ENCODE data around the gene CLIC3.

Gene CLIC3

GRCh38 chr9:136962701-136963248 is 33.6 kb downstream of the CLIC3 start:
- H3K36me3 ChIP-seq (ENCODE audit: insufficient read depth, insufficient read length, low read length): no peaks in the 10 kb centered on the region
- no peaks in the 10 kb centered on the region for H3K9me3 ChIP-seq (ENCODE audit: insufficient read depth, low read length)
- peaks cover 5% of the 10 kb centered on the region for H3K27me3 ChIP-seq (ENCODE audit: insufficient read depth, insufficient read length)
- TF ChIP-seq ZNF274 (IDR thresholded peaks at IDR 0.05; ENCODE audit: low read depth, low read length): no peak
- TF ChIP-seq YY1 (IDR thresholded peaks at IDR 0.05; ENCODE audit: insufficient read depth, insufficient read length): no peak
- no peak for TF ChIP-seq SUZ12 (IDR thresholded peaks at IDR 0.05; ENCODE audit: extremely low read depth, insufficient read depth, insufficient read length)
- no peak overlapping the region for H3K9ac ChIP-seq (ENCODE audit: insufficient read length, low read depth)
- no peak overlapping the region for H3K4me3 ChIP-seq (ENCODE audit: insufficient read length, low read depth)
- DNase-seq (ENCODE audit: low read depth, low spot score): no peak
- peaks cover 27% of the 10 kb centered on the region for H3K4me1 ChIP-seq (ENCODE audit: insufficient read depth, insufficient read length)

- no peak overlapping the region for H3K4me3 ChIP-seq (ENCODE audit: insufficient read length, low read depth)
- H3K4me1 ChIP-seq (ENCODE audit: insufficient read depth, insufficient read length): peaks cover 27% of the 10 kb centered on the region
- peaks cover 5% of the 10 kb centered on the region for H3K27me3 ChIP-seq (ENCODE audit: insufficient read depth, insufficient read length)
- no peaks in the 10 kb centered on the region for H3K9me3 ChIP-seq (ENCODE audit: insufficient read depth, low read length)
- H3K9ac ChIP-seq (ENCODE audit: insufficient read length, low read depth): no peak overlapping the region
- TF ChIP-seq YY1 (IDR thresholded peaks at IDR 0.05; ENCODE audit: insufficient read depth, insufficient read length): no peak
- TF ChIP-seq SUZ12 (IDR thresholded peaks at IDR 0.05; ENCODE audit: extremely low read depth, insufficient read depth, insufficient read length): no peak
- TF ChIP-seq ZNF274 (IDR thresholded peaks at IDR 0.05; ENCODE audit: low read depth, low read length): no peak
- H3K36me3 ChIP-seq (ENCODE audit: insufficient read depth, insufficient read length, low read length): no peaks in the 10 kb centered on the region
- DNase-seq (ENCODE audit: low read depth, low spot score): no peak
Measured at GRCh38 chr9:136962163-136962562, 34.2 kb downstream of the CLIC3 start.

GRCh38 chr9:136961279-136962065 is 34.9 kb downstream of the CLIC3 start:
- H3K9ac ChIP-seq (ENCODE audit: insufficient read length, low read depth): peak overlapping the region; percentile 50
- H3K27me3 ChIP-seq (ENCODE audit: insufficient read depth, insufficient read length): peaks cover 5% of the 10 kb centered on the region
- DNase-seq (ENCODE audit: low read depth, low spot score): no peak
- no peaks in the 10 kb centered on the region for H3K36me3 ChIP-seq (ENCODE audit: insufficient read depth, insufficient read length, low read length)
- H3K4me3 ChIP-seq (ENCODE audit: insufficient read length, low read depth): no peak overlapping the region
- peaks cover 27% of the 10 kb centered on the region for H3K4me1 ChIP-seq (ENCODE audit: insufficient read depth, insufficient read length)
- TF ChIP-seq YY1 (IDR thresholded peaks at IDR 0.05; ENCODE audit: insufficient read depth, insufficient read length) (no peak), ZNF274 (IDR thresholded peaks at IDR 0.05; ENCODE audit: low read depth, low read length) (no peak), SUZ12 (IDR thresholded peaks at IDR 0.05; ENCODE audit: extremely low read depth, insufficient read depth, insufficient read length) (no peak)
- H3K9me3 ChIP-seq (ENCODE audit: insufficient read depth, low read length): no peaks in the 10 kb centered on the region

- H3K4me1 ChIP-seq (ENCODE audit: insufficient read depth, insufficient read length): peaks cover 23% of the 10 kb centered on the region
- H3K9ac ChIP-seq (ENCODE audit: insufficient read length, low read depth): peak overlapping the region; percentile 50
- TF ChIP-seq ZNF274 (IDR thresholded peaks at IDR 0.05; ENCODE audit: low read depth, low read length): no peak
- peaks cover 7% of the 10 kb centered on the region for H3K27me3 ChIP-seq (ENCODE audit: insufficient read depth, insufficient read length)
- no peak overlapping the region for H3K4me3 ChIP-seq (ENCODE audit: insufficient read length, low read depth)
- no peaks in the 10 kb centered on the region for H3K9me3 ChIP-seq (ENCODE audit: insufficient read depth, low read length)
- DNase-seq (ENCODE audit: low read depth, low spot score): no peak
- H3K36me3 ChIP-seq (ENCODE audit: insufficient read depth, insufficient read length, low read length): no peaks in the 10 kb centered on the region
Measured at GRCh38 chr9:136960938-136961275, 35.5 kb downstream of the CLIC3 start.

- DNase-seq (ENCODE audit: low read depth, low spot score): no peak
- H3K4me3 ChIP-seq (ENCODE audit: insufficient read length, low read depth): no peak overlapping the region
- H3K27me3 ChIP-seq (ENCODE audit: insufficient read depth, insufficient read length): peaks cover 9% of the 10 kb centered on the region
- no peak for TF ChIP-seq YY1 (IDR thresholded peaks at IDR 0.05; ENCODE audit: insufficient read depth, insufficient read length)
- no peak for TF ChIP-seq ZNF274 (IDR thresholded peaks at IDR 0.05; ENCODE audit: low read depth, low read length)
- no peak for TF ChIP-seq SUZ12 (IDR thresholded peaks at IDR 0.05; ENCODE audit: extremely low read depth, insufficient read depth, insufficient read length)
- H3K9me3 ChIP-seq (ENCODE audit: insufficient read depth, low read length): no peaks in the 10 kb centered on the region
- H3K36me3 ChIP-seq (ENCODE audit: insufficient read depth, insufficient read length, low read length): no peaks in the 10 kb centered on the region
- H3K9ac ChIP-seq (ENCODE audit: insufficient read length, low read depth): peak overlapping the region; percentile 5
- H3K4me1 ChIP-seq (ENCODE audit: insufficient read depth, insufficient read length): peaks cover 22% of the 10 kb centered on the region
Measured at GRCh38 chr9:136960212-136960937, 36.0 kb downstream of the CLIC3 start.

GRCh38 chr9:136958898-136959850 is 37.2 kb downstream of the CLIC3 start:
- H3K27me3 ChIP-seq (ENCODE audit: insufficient read depth, insufficient read length): peaks cover 10% of the 10 kb centered on the region
- no peak overlapping the region for H3K4me3 ChIP-seq (ENCODE audit: insufficient read length, low read depth)
- TF ChIP-seq ZNF274 (IDR thresholded peaks at IDR 0.05; ENCODE audit: low read depth, low read length): no peak
- TF ChIP-seq YY1 (IDR thresholded peaks at IDR 0.05; ENCODE audit: insufficient read depth, insufficient read length): no peak
- no peak for TF ChIP-seq SUZ12 (IDR thresholded peaks at IDR 0.05; ENCODE audit: extremely low read depth, insufficient read depth, insufficient read length)
- peaks cover 16% of the 10 kb centered on the region for H3K4me1 ChIP-seq (ENCODE audit: insufficient read depth, insufficient read length)
- no peaks in the 10 kb centered on the region for H3K36me3 ChIP-seq (ENCODE audit: insufficient read depth, insufficient read length, low read length)
- DNase-seq (ENCODE audit: low read depth, low spot score): no peak
- no peaks in the 10 kb centered on the region for H3K9me3 ChIP-seq (ENCODE audit: insufficient read depth, low read length)
- peak overlapping the region; percentile 57 for H3K9ac ChIP-seq (ENCODE audit: insufficient read length, low read depth)
